GM21447 (cell line): ENCODE results near the gene THAP4.
"Not testable (repeated sequence)": the region's sequence is repeated elsewhere in the genome, so short reads cannot be mapped to it uniquely, and the experiment has no call there.

Experiments
- ATAC-seq: cut with Tn5 transposase; IDR thresholded peaks from one replicate; pipeline ENCODE4 v1.9.1; 2021; ENCODE audit not compliant: unreplicated experiment

THAP4 gene

GRCh38 chr2:241589863-241590262 is 47.1 kb downstream of the THAP4 start:
- not testable (repeated sequence) for ATAC-seq

GRCh38 chr2:241586564-241587264 is 50.2 kb downstream of the THAP4 start:
- no peak for ATAC-seq

DNA sequence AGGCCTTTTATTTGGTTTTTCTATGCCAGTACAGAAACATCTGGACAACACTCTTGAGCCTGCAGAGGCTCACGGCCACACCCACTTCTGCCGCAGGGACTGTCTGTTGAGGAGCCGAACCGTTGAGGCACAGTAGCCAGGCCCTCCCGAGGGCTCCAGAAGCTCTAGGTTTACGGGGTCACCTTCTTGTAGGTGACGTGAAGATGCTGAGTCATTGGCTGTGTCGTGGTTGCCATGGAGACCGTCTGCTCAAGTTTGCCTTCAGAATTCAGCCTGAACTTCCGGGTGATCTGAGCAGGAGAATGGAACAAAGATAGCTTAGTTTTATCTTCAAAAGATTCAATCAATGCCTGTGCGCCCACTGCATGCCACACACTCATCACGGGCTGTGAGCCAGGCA is 52.5 kb downstream of the THAP4 start:
- no peak for ATAC-seq

- ATAC-seq = no peak
These were observed 54.2 kb downstream of the THAP4 start for GRCh38 chr2:241582806-241583205.

DNA sequence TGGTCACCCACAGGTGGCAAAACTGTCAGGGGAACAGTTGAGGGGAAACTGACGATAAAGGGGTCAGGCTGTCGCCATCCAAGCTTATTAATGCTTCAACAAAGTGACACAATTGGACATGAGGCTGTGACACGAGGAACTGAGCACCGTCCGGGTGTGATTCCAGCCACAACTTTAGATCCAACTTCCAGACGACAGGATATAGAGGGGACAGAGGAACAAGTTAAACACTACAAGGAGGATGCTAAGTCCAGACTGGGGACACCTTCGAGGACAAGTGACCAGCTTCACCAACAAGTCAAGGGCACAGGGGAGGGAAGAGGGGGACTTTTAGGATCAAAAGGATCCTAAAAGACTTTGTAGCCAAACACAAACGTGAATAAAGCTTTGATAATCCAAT is 54.6 kb downstream of the THAP4 start:
- no peak for ATAC-seq

- ATAC-seq = no peak
These were observed 57.7 kb downstream of the THAP4 start for GRCh38 chr2:241579281-241579680.

DNA sequence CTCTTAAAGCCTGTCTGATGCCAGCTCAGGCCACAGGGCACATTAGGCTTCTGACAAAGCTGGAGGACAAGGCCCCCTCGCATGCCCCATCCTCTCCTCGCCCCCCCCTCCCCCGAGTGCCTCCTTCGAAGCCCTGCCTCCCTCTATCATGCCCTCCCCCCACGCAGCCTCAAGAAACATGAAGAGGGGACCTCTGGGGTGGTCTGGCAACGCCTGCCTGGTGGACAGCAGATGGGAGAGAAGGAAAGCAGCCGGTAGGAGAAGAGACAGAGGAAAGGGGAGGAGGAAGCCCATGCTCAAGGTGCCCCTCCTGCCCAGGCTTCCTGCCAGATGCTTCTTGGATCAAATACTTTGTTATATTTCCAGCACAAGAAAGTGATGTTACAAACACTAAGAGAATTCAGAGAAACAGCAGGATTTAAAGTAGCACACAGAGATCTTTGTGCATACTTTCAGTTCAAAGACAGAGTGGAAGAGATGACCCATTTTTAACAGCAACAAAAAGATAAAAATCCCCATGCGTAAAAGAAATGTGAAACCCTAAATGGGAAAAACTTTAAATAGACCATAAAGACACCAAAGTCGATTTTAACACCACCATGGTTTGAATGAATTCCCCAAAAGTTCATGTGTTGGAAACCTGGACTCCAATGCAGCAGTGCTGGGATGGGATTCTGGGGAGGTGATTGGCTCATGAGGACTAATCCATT is 59.4 kb downstream of the THAP4 start:
- no peak for ATAC-seq

- no peak for ATAC-seq
These were observed 60.7 kb downstream of the THAP4 start for GRCh38 chr2:241576293-241576654.

DNA sequence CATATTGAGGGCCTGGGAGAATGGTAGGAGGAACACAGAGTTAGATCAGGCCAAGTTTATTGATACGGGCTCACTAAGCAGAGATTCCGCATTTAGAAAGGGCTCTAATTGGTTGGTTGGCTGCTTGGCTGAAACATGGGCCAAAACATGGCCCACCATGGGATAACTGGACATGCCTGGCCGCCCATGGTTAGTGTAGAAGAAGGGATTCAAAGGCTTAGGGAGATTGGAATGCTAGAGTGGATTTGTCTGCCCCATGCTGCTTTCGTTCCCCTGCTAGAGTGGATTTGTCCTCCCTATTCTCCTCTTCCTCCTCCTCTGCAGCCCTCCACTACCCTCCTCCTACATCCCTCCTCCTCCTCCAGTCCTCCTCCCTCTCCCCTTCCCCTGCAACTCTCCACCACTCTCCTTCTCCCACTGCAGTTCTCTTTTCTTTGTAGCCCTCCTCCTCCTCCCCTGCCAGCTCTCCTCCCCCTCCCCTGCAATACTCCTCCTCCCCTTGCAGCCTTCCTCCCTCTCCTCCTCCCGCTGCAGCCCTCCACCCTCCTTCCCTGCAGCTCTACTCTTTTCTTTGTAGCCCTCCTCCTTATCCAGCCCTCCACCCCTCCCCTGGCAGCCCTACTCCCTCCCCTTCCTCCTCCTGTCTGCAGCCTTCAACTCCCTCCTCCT is 61.2 kb downstream of the THAP4 start:
- ATAC-seq = no peak

DNA sequence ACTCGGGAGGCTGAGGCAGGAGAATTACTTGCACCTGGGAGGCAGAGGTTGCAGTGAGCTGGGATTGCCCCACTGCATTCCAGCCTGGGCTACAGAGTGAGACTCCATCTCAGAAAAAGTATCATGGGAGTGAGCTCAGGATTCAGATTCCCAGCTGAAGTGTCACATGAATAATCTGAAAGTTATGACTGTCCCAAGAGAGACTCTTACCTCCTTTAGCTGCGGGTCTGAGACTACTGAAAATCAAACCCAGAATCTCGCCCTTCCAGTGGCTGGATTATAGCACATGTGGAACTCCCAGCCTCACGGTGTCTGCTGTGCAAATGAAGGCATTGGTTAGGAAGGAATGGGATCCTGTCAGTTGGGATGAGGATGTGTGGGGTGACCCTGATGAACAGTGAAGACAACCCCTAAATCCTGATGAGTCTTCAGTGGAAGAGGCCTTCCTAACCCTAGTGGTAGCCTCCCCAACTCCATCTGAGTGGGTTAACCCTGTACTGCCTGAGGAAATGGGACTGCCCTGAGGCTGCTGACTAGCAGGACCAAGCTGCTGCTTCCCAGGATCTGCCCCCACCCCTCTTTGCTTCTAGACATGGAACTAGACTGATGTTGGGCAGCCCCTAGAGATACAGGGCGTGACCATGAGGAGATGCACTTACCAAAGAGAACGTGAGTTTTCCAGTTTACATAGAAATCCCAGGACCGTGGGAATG is 61.9 kb downstream of the THAP4 start:
- no peak for ATAC-seq

DNA sequence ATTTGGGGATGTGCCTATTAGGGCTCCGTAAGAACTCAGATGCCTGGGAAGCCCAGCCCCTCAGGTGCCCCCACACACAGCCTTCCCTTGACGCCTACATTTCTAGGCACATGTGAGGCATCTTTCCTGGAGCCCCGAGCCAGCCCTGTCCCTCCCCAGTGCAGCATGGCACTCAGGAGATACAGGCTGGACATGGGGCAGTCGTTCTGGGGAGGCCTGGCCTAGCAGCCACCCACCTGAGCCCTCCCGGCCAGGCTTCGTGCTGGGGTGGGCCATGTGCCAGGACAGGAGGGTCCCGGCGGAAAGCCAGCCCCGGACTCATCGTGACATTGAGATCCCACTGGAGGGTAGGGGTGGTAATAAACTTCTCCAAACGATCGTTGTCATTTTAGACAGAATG is 63.2 kb downstream of the THAP4 start:
- no peak for ATAC-seq

- not testable (repeated sequence) for ATAC-seq
These were observed 63.9 kb downstream of the THAP4 start for GRCh38 chr2:241572915-241573651.

DNA sequence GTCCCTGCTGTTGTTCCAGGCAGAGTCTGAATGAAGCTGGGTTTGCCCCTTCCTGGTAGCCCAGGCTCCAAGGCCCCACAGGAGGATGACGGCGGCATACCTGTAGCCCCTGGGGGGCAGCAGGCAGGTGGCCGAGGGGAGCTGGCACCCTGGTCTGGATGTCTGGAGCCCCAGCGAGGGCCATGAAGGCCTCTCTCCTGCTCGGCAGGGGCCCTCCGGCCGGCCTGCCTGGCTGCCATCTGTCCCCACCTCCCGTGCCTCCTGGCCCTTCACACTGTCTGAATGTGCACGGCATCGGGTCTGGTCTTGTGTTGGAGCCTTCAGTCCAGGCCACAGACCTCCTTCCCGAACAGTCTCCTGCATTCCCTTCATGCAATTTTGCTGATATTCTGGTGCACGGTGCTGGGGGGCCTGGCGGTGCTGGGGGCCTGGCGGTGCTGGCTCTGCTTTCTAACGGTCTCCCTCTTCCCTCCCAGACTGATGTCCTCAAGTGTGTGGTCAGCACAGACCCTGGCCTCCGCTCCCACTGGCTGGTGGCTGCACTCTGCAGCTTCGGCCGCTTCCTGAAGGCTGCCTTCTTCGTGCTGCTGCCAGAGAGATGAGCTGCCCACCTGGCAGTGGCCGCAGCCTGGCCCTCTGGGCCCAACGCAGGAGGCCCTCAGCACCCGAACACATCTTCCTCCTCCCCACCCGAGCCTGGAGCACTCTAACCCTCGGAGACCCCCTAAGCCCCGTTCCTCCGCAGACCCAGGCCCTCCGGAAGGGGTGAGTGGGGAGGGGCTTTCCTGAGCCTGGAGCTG is 64.9 kb downstream of the THAP4 start:
- no peak for ATAC-seq

- ATAC-seq = no peak
These were observed 65.9 kb downstream of the THAP4 start for GRCh38 chr2:241570961-241571581.

DNA sequence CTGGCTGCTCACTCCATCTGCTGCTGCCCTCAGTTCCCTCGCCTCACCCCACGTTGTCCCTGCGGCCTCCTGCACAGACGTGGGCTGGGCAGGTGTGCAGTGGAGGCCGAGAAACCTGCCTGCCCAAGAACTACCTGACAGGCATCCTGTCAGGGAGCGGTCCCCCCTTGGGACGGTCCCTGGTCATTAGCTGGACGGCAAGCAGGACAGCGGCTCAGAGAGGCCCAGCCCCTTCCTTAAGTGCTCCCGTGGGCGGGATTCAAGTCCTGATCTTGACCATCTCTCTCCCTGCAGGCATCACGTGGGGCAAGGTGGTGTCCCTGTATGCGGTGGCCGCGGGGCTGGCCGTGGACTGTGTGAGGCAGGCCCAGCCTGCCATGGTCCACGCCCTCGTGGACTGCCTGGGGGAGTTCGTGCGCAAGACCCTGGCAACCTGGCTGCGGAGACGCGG is 67.1 kb downstream of the THAP4 start:
- ATAC-seq = no peak

GRCh38 chr2:241568726-241569125 is 68.2 kb downstream of the THAP4 start:
- ATAC-seq = no peak

DNA sequence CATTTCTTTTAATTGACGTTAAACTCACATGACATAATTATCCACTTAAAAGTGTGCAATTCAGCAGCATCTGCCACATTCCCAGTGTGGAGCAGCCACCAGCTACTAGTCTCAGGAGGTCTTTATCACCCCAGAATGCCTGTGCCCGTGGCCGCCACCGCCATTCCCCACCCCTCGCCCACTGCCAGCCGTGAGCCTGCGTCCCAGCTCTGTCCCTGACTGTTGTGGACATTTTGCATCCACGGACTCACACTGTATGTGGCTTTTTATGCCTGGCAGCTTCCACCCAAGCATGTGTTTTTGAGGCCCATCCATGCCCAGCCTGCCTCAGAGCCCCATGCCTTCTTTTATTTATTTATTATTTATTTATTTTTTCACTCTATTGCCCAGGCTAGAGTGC is 69.2 kb downstream of the THAP4 start:
- no peak for ATAC-seq

GRCh38 chr2:241567266-241567665 is 69.7 kb downstream of the THAP4 start:
- not testable (repeated sequence) for ATAC-seq

GRCh38 chr2:241566468-241566867 is 70.5 kb downstream of the THAP4 start:
- no peak for ATAC-seq

GRCh38 chr2:241566021-241566420 is 70.9 kb downstream of the THAP4 start:
- ATAC-seq = not testable (repeated sequence)
